GM18858 (cell line): ENCODE measurements around the gene MEST.
"Not testable (repeated sequence)": the region's sequence is repeated elsewhere in the genome, so short reads cannot be mapped to it uniquely, and the experiment has no call there.

Source experiments
- ATAC-seq: cut with Tn5 transposase; IDR thresholded peaks from one replicate; pipeline ENCODE4 v1.9.1; 2021; ENCODE audit not compliant: unreplicated experiment

MEST gene

GRCh38 chr7:130521258-130521951 is 29.5 kb downstream of the MEST start:
- ATAC-seq, result no peak

DNA sequence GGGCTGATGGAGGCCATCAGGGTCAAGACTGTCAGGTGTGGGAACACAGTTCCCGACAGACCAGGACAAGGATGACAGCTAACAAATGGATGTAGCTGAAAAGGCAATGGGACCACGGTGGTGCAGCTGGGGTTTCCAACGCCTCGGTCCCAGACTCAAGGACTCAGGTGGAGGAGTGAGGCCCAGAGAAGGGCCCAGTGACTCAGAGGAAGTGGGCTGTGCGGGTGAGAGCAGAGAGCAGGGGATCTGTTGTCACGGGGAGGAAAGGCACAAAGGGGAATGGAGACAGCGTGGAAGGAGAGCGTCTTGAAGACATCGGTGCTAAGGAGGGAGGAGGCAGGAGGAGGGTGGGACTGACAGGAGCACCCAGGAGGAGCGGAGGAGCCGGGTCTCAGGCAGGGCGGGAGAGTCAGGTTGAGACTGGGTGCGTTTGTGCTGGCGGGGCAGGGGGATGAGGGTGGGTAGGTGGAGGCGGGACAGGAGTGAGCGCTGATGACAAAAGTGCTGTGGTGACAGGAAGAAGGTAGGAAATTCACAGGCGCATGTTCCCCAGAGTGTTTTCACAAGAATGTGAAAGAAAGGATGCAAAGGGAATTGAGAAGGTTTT is 31.7 kb downstream of the MEST start:
- not testable (repeated sequence) for ATAC-seq

GRCh38 chr7:130524628-130525027 is 32.7 kb downstream of the MEST start:
- no peak for ATAC-seq

DNA sequence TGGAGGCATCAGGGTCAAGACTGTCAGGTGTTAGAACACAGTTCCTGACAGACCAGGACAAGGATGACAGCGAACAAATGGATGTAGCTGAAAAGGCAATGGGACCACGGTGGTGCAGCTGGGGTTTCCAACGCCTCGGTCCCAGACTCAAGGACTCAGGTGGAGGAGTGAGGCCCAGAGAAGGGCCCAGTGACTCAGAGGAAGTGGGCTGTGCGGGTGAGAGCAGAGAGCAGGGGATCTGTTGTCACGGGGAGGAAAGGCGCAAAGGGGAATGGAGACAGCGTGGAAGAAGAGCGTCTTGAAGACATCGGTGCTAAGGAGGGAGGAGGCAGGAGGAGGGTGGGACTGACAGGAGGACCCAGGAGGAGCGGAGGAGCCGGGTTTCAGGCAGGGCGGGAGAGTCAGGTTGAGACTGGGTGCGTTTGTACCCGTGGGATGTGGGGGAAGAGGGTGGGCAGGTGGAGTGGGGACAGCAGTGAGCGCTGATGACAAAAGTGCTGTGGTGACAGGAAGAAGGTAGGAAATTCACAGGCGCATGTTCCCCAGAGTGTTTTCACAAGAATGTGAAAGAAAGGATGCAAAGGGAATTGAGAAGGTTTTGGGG is 36.0 kb downstream of the MEST start:
- ATAC-seq, result not testable (repeated sequence)

DNA sequence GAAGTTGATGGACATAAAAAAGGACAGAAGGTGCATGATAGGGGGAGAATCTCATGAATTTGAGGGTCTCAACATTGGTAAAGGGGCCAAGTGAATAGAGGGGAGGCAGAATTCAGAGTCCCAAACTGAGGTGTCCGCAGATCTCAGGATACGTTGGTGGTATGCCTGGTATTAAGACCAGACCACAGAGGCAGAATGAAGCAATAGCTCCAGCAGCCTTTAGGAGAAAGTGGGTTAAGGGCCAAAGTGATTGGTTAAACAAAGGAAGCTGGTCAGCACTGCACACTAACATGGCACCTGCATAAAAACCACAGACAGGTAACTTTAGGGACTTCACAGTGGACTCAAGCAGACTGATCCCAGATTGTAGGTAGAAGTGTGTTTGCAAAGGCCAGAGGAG is 37.5 kb downstream of the MEST start:
- ATAC-seq, result no peak

- ATAC-seq, result not testable (repeated sequence)
Observed at GRCh38 chr7:130537894-130538293, 46.0 kb downstream of the MEST start.

- not testable (repeated sequence) for ATAC-seq
Observed at GRCh38 chr7:130541287-130541686, 49.4 kb downstream of the MEST start.

GRCh38 chr7:130542297-130542696 is 50.4 kb downstream of the MEST start:
- not testable (repeated sequence) for ATAC-seq

DNA sequence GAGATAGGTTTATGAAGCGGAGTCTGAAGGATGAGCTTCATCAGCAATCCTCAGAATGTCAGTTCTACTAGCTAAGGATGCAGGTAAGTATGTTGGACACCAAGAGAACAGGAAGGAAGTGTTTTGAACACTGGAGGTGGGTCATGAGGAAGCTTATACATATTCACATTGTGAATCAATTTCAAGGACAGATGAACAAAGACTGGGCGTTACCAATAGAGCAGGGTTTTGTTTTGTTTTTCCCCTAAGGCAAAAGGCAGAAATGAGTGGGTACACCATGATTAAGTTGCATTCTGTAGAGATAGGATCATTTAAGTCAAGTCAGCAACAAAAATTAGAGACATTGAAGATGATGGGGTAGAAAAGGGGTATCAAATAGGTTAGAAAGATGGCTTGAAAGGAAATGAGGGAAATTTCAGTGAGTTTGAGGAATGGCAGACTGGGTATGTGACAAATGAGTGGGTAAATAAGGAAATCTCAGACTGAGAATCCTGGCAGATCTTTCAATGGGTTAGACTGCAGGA is 51.7 kb downstream of the MEST start:
- no peak for ATAC-seq

- no peak for ATAC-seq
Observed at GRCh38 chr7:130544356-130544755, 52.5 kb downstream of the MEST start.

DNA sequence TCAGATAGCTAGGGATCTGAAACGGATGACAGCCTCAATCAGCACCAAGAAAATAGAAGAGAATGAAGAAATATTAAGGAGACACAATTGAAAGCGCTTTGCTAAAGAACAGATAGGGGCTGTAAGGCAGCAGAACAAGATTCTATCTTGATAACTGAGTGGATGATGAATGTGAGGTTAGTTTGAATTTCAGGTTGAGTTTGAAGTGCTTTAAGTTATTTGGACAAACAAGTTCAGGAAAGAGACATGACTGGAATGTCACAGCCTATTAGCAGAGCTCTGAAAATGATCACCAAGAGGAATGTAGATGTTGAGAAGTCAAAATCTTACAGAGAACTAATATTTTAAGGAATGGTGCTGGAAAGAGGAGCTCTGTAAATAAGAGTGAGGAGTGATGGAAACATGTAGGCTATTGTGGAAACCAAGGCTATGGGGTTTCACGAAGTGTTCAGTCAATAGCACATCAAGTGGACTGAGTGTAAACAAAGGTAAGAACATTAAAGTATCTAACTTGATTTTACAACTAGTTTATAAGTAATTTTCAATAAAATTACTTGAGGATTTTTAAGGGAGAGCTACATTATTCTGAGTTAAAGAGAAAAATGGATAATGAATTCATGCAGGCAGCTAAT is 61.6 kb downstream of the MEST start:
- no peak for ATAC-seq

DNA sequence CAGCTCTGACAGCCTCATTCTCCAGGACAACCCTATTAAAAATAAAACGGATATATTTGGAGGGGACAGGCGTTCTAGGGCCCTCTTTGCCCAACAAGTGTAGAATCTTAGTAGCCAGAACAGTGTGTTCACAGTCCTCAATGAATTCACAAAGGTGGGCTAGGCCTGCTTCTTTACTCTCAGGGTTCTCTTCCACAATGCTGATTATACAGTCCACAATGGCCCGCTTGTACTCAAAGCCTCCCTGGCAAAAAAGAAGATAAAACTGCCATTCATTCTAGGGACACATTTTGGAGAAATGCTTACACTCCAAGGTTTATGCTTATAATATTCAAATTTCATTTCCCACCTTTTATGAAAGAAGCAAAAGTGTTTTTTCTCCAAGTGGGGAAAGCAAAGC is 62.6 kb downstream of the MEST start:
- ATAC-seq, result no peak
